WERI-Rb-1 (cell line): ENCODE measurements around the gene VIT.
A peak's percentile ranks its signal among the peaks of the same experiment; 100 is the strongest.

ENCODE experiments used
- DNase-seq: peaks from one replicate; pipeline ENCODE4 v3.0.0-alpha.2; 2020
- H3K27ac ChIP-seq: fragments of 250-450 bp; sonication (Bioruptor Pico); 2 replicates; pipeline ENCODE4 v1.5.1; 2020; ENCODE audit warnings: mild to moderate bottlenecking, moderate library complexity
- H3K27me3 ChIP-seq: fragments of 250-450 bp; sonication (Bioruptor Pico); 2 replicates; pipeline ENCODE4 v1.5.1; 2021; ENCODE audit warnings: mild to moderate bottlenecking, low read depth, moderate library complexity; ENCODE audit not compliant: insufficient read depth, severe bottlenecking
- H3K36me3 ChIP-seq: fragments of 250-450 bp; sonication (Bioruptor Pico); 2 replicates; pipeline ENCODE4 v1.5.1; 2020; ENCODE audit warnings: mild to moderate bottlenecking, moderate library complexity
- H3K4me3 ChIP-seq: 2 replicates; pipeline ENCODE4 v1.5.1; 2011; ENCODE audit warnings: low read depth, mild to moderate bottlenecking, control low read depth, low read length
- H3K9me3 ChIP-seq: fragments of 250-450 bp; sonication (Bioruptor Pico); 2 replicates; pipeline ENCODE4 v1.5.1; 2021; ENCODE audit warnings: mild to moderate bottlenecking, moderate library complexity; ENCODE audit not compliant: severe bottlenecking
- CTCF ChIP-seq: IDR thresholded peaks from 2 replicates; pipeline ENCODE4 v1.5.1; 2011; ENCODE audit warnings: low read depth, mild to moderate bottlenecking, control low read depth, inconsistent platforms, low read length

VIT gene

GRCh38 chr2:36773947-36774346, 77.4 kb downstream of the VIT start:
- H3K9me3 ChIP-seq = no peaks in the 10 kb centered on the region
- no peak overlapping the region for H3K27ac ChIP-seq
- no peak for DNase-seq
- no peaks in the 10 kb centered on the region for H3K36me3 ChIP-seq
- H3K27me3 ChIP-seq = no peaks in the 10 kb centered on the region
- H3K4me3 ChIP-seq = no peak overlapping the region
- TF ChIP-seq CTCF = no peak

- no peak for DNase-seq
- Histone ChIP-seq H3K27me3 (no peaks in the 10 kb centered on the region), H3K9me3 (no peaks in the 10 kb centered on the region), H3K27ac (no peak overlapping the region), H3K36me3 (no peaks in the 10 kb centered on the region), H3K4me3 (no peak overlapping the region)
- no peak for TF ChIP-seq CTCF
Observed at GRCh38 chr2:36775261-36775660, 78.8 kb downstream of the VIT start.

GRCh38 chr2:36775806-36776205, 79.3 kb downstream of the VIT start:
- Histone ChIP-seq H3K36me3 (no peaks in the 10 kb centered on the region), H3K27me3 (no peaks in the 10 kb centered on the region), H3K9me3 (no peaks in the 10 kb centered on the region), H3K4me3 (no peak overlapping the region), H3K27ac (no peak overlapping the region)
- TF ChIP-seq CTCF = no peak
- DNase-seq = no peak

- Histone ChIP-seq H3K27me3 (no peaks in the 10 kb centered on the region), H3K36me3 (no peaks in the 10 kb centered on the region), H3K27ac (no peak overlapping the region), H3K4me3 (no peak overlapping the region), H3K9me3 (no peaks in the 10 kb centered on the region)
- TF ChIP-seq CTCF = no peak
- DNase-seq = no peak
Observed at GRCh38 chr2:36777272-36777671, 80.8 kb downstream of the VIT start.

- Histone ChIP-seq H3K9me3 (no peaks in the 10 kb centered on the region), H3K27ac (no peak overlapping the region), H3K4me3 (no peak overlapping the region), H3K27me3 (no peaks in the 10 kb centered on the region), H3K36me3 (no peaks in the 10 kb centered on the region)
- no peak for DNase-seq
- TF ChIP-seq CTCF = 0 out of 2 replicates have a peak, but pooled peaks have one; percentile 4
Observed at GRCh38 chr2:36777788-36778187, 81.3 kb downstream of the VIT start.

GRCh38 chr2:36779462-36779861, 83.0 kb downstream of the VIT start:
- DNase-seq = no peak
- Histone ChIP-seq H3K9me3 (no peaks in the 10 kb centered on the region), H3K27ac (no peak overlapping the region), H3K27me3 (no peaks in the 10 kb centered on the region), H3K4me3 (no peak overlapping the region), H3K36me3 (no peaks in the 10 kb centered on the region)
- no peak for TF ChIP-seq CTCF
